ENCODE results near the gene TTC19.
"Not testable (repeated sequence)": the region's sequence is repeated elsewhere in the genome, so short reads cannot be mapped to it uniquely, and the experiment has no call there.

The TTC19 gene

GRCh38 chr17:15966879-15967248, 32.8 kb upstream of the TTC19 start:
- no peak overlapping the region for H3K4me3 ChIP-seq (ENCODE audit: low read length)
- no peak for TF ChIP-seq ZNF274 (IDR thresholded peaks at IDR 0.05; ENCODE audit: low read depth, low read length)

GRCh38 chr17:15967706-15968399, 31.8 kb upstream of the TTC19 start:
- no peak overlapping the region for H3K4me3 ChIP-seq (ENCODE audit: low read length)
- no peak for TF ChIP-seq ZNF274 (IDR thresholded peaks at IDR 0.05; ENCODE audit: low read depth, low read length)

- no peak overlapping the region for H3K4me3 ChIP-seq (ENCODE audit: low read length)
- TF ChIP-seq ZNF274 (IDR thresholded peaks at IDR 0.05; ENCODE audit: low read depth, low read length): no peak
Observed at GRCh38 chr17:15969463-15969862, 30.2 kb upstream of the TTC19 start.

- TF ChIP-seq ZNF274 (IDR thresholded peaks at IDR 0.05; ENCODE audit: low read depth, low read length): no peak
- no peak overlapping the region for H3K4me3 ChIP-seq (ENCODE audit: low read length)
Observed at GRCh38 chr17:15970500-15970899, 29.1 kb upstream of the TTC19 start.

- TF ChIP-seq ZNF274 (IDR thresholded peaks at IDR 0.05; ENCODE audit: low read depth, low read length): no peak
- H3K4me3 ChIP-seq (ENCODE audit: low read length): no peak overlapping the region
Observed at GRCh38 chr17:15971098-15971678, 28.4 kb upstream of the TTC19 start.

- H3K4me3 ChIP-seq (ENCODE audit: low read length): no peak overlapping the region
- no peak for TF ChIP-seq ZNF274 (IDR thresholded peaks at IDR 0.05; ENCODE audit: low read depth, low read length)
Observed at GRCh38 chr17:15971882-15972281, 27.7 kb upstream of the TTC19 start.

- no peak for TF ChIP-seq ZNF274 (IDR thresholded peaks at IDR 0.05; ENCODE audit: low read depth, low read length)
- H3K4me3 ChIP-seq (ENCODE audit: low read length): no peak overlapping the region
Observed at GRCh38 chr17:15972497-15972951, 27.1 kb upstream of the TTC19 start.

- TF ChIP-seq ZNF274 (IDR thresholded peaks at IDR 0.05; ENCODE audit: low read depth, low read length): no peak
- H3K4me3 ChIP-seq (ENCODE audit: low read length): no peak overlapping the region
Observed at GRCh38 chr17:15973016-15973415, 26.6 kb upstream of the TTC19 start.

- TF ChIP-seq ZNF274 (IDR thresholded peaks at IDR 0.05; ENCODE audit: low read depth, low read length): no peak
Observed at GRCh38 chr17:15973834-15974233, 25.8 kb upstream of the TTC19 start.

GRCh38 chr17:15977894-15978293, 21.7 kb upstream of the TTC19 start:
- H3K4me3 ChIP-seq (ENCODE audit: low read length): no peak overlapping the region
- TF ChIP-seq ZNF274 (IDR thresholded peaks at IDR 0.05; ENCODE audit: low read depth, low read length): no peak

More at GRCh38 chr17:15973834-15974233, 25.8 kb upstream of the TTC19 start:
- no peak overlapping the region for H3K4me3 ChIP-seq (ENCODE audit: low read length)

- no peak for TF ChIP-seq ZNF274 (IDR thresholded peaks at IDR 0.05; ENCODE audit: low read depth, low read length)
- H3K4me3 ChIP-seq (ENCODE audit: low read length): no peak overlapping the region
Observed at GRCh38 chr17:15978606-15979005, 21.0 kb upstream of the TTC19 start.

GRCh38 chr17:15979013-15979412, 20.6 kb upstream of the TTC19 start:
- H3K4me3 ChIP-seq (ENCODE audit: low read length): not testable (repeated sequence)

GRCh38 chr17:15981208-15981607, 18.4 kb upstream of the TTC19 start:
- H3K4me3 ChIP-seq (ENCODE audit: low read length): no peak overlapping the region
- TF ChIP-seq ZNF274 (IDR thresholded peaks at IDR 0.05; ENCODE audit: low read depth, low read length): no peak

GRCh38 chr17:15981646-15982580, 17.7 kb upstream of the TTC19 start:
- H3K4me3 ChIP-seq (ENCODE audit: low read length): no peak overlapping the region
- TF ChIP-seq ZNF274 (IDR thresholded peaks at IDR 0.05; ENCODE audit: low read depth, low read length): no peak

- no peak for TF ChIP-seq ZNF274 (IDR thresholded peaks at IDR 0.05; ENCODE audit: low read depth, low read length)
Observed at GRCh38 chr17:15996322-15996721, 3.3 kb upstream of the TTC19 start.

More at GRCh38 chr17:15996322-15996721, 3.3 kb upstream of the TTC19 start:
- H3K4me3 ChIP-seq (ENCODE audit: low read length): no peak overlapping the region

All from GM08714 (cell line).